Measurements from ENCODE around the gene MRPS18A.
"Not testable (repeated sequence)": the region's sequence is repeated elsewhere in the genome, so short reads cannot be mapped to it uniquely, and the experiment has no call there.

MRPS18A gene

DNA sequence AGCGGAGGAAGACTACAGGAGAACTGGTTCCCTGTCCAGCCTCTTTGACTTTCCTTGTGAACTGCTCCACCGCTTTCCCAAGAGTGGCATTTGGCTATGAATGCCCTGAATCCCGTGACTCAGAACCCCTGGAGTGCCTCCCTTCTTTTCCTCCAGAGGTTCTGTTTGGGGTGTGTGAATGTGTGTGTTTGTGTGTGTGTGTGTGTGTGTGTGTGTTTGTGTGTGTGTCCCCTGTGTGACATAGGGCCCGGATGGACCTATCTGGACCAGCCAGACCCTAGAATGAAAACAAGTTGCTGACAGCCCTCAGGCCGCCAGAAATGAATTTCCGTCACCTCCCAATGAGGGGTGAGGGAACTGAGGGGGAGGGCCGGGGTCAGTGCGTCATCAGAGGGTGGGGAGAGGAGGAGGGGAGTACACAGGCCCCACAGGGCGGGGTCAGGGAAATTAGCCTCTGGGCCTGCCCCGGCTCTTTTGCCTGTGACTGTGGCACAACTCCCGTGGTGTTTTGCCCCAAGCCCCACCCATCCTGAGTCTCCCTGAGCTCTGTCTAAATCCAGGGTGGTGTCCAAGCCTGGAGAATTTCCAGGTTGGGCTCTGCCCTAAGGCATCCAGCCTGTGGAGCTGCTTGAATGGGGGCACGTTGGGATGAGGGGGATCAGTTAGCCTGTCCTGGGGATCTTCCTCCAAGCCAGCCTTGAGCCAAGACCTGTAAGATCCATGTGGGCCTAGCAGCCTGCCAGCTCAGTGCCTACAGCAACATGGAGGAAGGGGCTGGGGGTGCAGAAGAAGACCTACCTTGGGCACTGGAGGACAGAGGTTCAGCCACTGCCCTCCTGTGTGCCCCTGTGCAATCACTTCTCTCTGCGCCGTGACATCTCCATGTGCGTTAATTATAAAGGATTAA, 15.2 kb upstream of the MRPS18A start:
- peaks cover 5% of the 10 kb centered on the region for H3K27me3 ChIP-seq (ENCODE audit: insufficient read depth, low read length, poor library complexity, severe bottlenecking)
- no peak overlapping the region for H3K9ac ChIP-seq (ENCODE audit: low read depth, low read length, poor library complexity, severe bottlenecking)
- no peaks in the 10 kb centered on the region for H3K4me1 ChIP-seq (ENCODE audit: insufficient read depth, low read length, poor library complexity, severe bottlenecking)
- H3K4me3 ChIP-seq (ENCODE audit: low read length, poor library complexity, severe bottlenecking), result no peak overlapping the region
- no peaks in the 10 kb centered on the region for H4K20me1 ChIP-seq (ENCODE audit: insufficient read depth, low read length, poor library complexity, severe bottlenecking)
- no peaks in the 10 kb centered on the region for H3K36me3 ChIP-seq (ENCODE audit: insufficient read depth, low read length)
- no peaks in the 10 kb centered on the region for H3K79me2 ChIP-seq (ENCODE audit: insufficient read depth, low read length)
- no peak overlapping the region for H3K4me2 ChIP-seq (ENCODE audit: low read depth, low read length, poor library complexity, severe bottlenecking)
- no peaks in the 10 kb centered on the region for H3K9me2 ChIP-seq (replicated peaks; ENCODE audit: low read depth, low read length)
- H3K9me3 ChIP-seq (ENCODE audit: insufficient read depth, low read depth, low read length), result no peaks in the 10 kb centered on the region
- no peak overlapping the region for H2AFZ ChIP-seq (ENCODE audit: low read length)
- H3F3A ChIP-seq (ENCODE audit: low read depth), result no peaks in the 10 kb centered on the region
- TF ChIP-seq CTCF (conservative IDR thresholded peaks at IDR 0.05; ENCODE audit: low read length), result no peak
- no peak for TF ChIP-seq EZH2phosphoT487 (IDR thresholded peaks at IDR 0.05; ENCODE audit: borderline replicate concordance)

DNA sequence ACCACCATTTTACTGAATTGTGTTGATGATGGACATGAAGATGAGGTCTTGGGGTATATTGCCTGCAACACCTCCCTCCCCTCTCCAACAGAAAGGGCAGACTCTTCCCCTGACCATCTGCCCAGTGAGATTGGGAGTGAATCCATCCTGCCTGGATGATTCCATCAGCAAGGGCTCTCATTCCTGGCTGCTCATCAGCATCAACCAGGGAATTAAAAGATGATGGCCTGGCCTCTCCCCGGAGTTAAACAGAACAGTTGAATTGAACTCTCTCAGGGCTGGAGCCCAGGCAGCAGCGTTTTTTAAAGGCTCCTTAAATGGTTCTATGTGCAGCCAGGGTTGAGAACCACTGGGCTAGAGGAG, 14.6 kb upstream of the MRPS18A start:
- TF ChIP-seq EZH2phosphoT487 (IDR thresholded peaks at IDR 0.05; ENCODE audit: borderline replicate concordance) (no peak), CTCF (conservative IDR thresholded peaks at IDR 0.05; ENCODE audit: low read length) (no peak)
- Histone ChIP-seq H3K9me3 (ENCODE audit: insufficient read depth, low read depth, low read length) (no peaks in the 10 kb centered on the region), H3K36me3 (ENCODE audit: insufficient read depth, low read length) (no peaks in the 10 kb centered on the region), H3K4me2 (ENCODE audit: low read depth, low read length, poor library complexity, severe bottlenecking) (no peak overlapping the region), H3K9ac (ENCODE audit: low read depth, low read length, poor library complexity, severe bottlenecking) (no peak overlapping the region), H3K4me1 (ENCODE audit: insufficient read depth, low read length, poor library complexity, severe bottlenecking) (no peaks in the 10 kb centered on the region), H4K20me1 (ENCODE audit: insufficient read depth, low read length, poor library complexity, severe bottlenecking) (no peaks in the 10 kb centered on the region), H3F3A (ENCODE audit: low read depth) (no peaks in the 10 kb centered on the region), H3K9me2 (replicated peaks; ENCODE audit: low read depth, low read length) (no peaks in the 10 kb centered on the region), H3K4me3 (ENCODE audit: low read length, poor library complexity, severe bottlenecking) (no peak overlapping the region), H2AFZ (ENCODE audit: low read length) (no peak overlapping the region), H3K79me2 (ENCODE audit: insufficient read depth, low read length) (no peaks in the 10 kb centered on the region), H3K27me3 (ENCODE audit: insufficient read depth, low read length, poor library complexity, severe bottlenecking) (peaks cover 5% of the 10 kb centered on the region)

DNA sequence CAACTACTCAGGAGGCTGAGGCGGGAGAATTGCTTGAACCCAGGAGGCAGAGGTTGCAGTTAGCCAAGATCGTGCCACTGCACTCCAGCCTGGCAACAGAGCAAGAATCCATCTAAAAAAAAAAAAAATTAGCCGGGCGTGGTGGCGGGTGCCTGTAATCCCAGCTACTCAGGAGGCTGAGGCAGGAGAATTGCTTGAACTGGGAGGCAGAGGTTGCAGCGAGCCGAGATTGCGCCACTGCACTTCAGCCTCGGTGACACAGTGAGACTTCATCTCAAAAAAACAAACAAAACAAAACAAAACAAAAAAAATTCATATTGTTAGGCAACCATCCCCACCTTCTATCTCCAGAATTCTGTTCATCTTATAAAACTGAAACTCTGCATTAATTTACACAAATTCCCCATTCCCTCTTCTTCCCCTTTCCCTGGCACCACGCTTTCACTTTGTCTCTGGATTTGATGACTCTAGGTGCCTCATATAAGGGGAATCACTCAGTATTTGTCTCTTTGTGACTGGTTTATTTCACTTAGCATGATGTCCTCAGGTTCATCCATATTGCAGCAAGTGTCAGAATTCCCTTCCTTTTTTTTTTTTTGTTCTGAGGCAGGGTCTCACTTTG, 13.5 kb upstream of the MRPS18A start:
- H2AFZ ChIP-seq (ENCODE audit: low read length); H3K4me1 ChIP-seq (ENCODE audit: insufficient read depth, low read length, poor library complexity, severe bottlenecking); H3K9me3 ChIP-seq (ENCODE audit: insufficient read depth, low read depth, low read length); H3K9ac ChIP-seq (ENCODE audit: low read depth, low read length, poor library complexity, severe bottlenecking); H3K79me2 ChIP-seq (ENCODE audit: insufficient read depth, low read length); H3F3A ChIP-seq (ENCODE audit: low read depth); H3K4me3 ChIP-seq (ENCODE audit: low read length, poor library complexity, severe bottlenecking); H3K27me3 ChIP-seq (ENCODE audit: insufficient read depth, low read length, poor library complexity, severe bottlenecking); H3K4me2 ChIP-seq (ENCODE audit: low read depth, low read length, poor library complexity, severe bottlenecking); H3K36me3 ChIP-seq (ENCODE audit: insufficient read depth, low read length); H3K9me2 ChIP-seq (replicated peaks; ENCODE audit: low read depth, low read length); H4K20me1 ChIP-seq (ENCODE audit: insufficient read depth, low read length, poor library complexity, severe bottlenecking): not testable (repeated sequence)

Data from Loucy (cell line).